ENCODE measurements around the gene SPATA21. TPM values are rescaled to one million over a fixed set of nuclear protein-coding genes. Genes with fewer than 3 reads are reported as not detected.

The SPATA21 gene
- total RNA-seq, 1 experiment from 2014 or later: not detected

GRCh38 chr1:16351456-16351993 lies 85.7 kb downstream of the SPATA21 start:
- no peak for DNase-seq (ENCODE audit: low read depth)

- DNase-seq (ENCODE audit: low read depth): no peak
Observed at GRCh38 chr1:16349847-16350406, 87.3 kb downstream of the SPATA21 start.

Other genes starting within 250 kb of the SPATA21 start
- gene ARHGEF19, start 224.8 kb downstream of the SPATA21 start, total RNA-seq (2014; rRNA removed): 1.9 TPM in 2 replicates
- gene CPLANE2, start 200.2 kb downstream of the SPATA21 start, total RNA-seq (2014; rRNA removed): 5.2 and 7.1 TPM in 2 replicates
- 13.0 and 14.5 TPM in 2 replicates for gene FBXO42, start 84.9 kb downstream of the SPATA21 start, total RNA-seq (2014; rRNA removed)
- gene SZRD1, start 70.2 kb downstream of the SPATA21 start, total RNA-seq (2014; rRNA removed): 118 and 123 TPM in 2 replicates
- 51.9 and 52.4 TPM in 2 replicates for gene NECAP2, start 3.3 kb upstream of the SPATA21 start, total RNA-seq (2014; rRNA removed)
- gene RNU1-1, start 76.9 kb upstream of the SPATA21 start, total RNA-seq (2014; rRNA removed): under 0.01 TPM in 1 of 2 replicates, not detected in the other
- gene NBPF1, start 176.1 kb upstream of the SPATA21 start, total RNA-seq (2014; rRNA removed): 23.0 and 24.9 TPM in 2 replicates
- under 0.01 TPM in 1 of 2 replicates, not detected in the other for gene RNU1-3, start 229.5 kb upstream of the SPATA21 start, total RNA-seq (2014; rRNA removed)

Measured in LHCN-M2 (cell line).